Raji (cell line): Measurements from ENCODE around the gene LRP1B.

ENCODE experiments used
- POLR2A ChIP-seq: IDR thresholded peaks from 2 replicates; pipeline ENCODE4 v1.6.1; 2011; ENCODE audit warnings: low read depth, low read length, control low read depth; ENCODE audit not compliant: insufficient read depth

LRP1B gene

DNA sequence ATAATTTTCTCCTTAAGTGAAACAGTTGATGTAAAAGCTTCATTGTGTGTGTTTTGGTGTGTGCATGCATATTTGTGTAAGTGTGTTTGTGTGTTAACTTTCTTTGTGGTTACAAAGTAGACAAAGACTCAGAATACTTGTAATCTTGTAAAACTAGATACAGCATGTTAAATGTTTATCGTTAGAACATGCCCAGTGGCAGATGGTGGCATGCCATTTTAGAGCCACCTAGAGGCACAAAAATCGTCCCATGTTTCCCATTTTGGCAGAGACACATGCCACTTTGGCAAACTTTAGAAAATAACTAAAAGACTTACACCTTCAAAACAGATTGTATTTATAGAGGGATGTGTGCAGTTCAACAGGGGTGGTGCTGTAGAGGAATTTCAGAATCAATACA is 224.1 kb downstream of the LRP1B start:
- TF ChIP-seq POLR2A, result no peak

DNA sequence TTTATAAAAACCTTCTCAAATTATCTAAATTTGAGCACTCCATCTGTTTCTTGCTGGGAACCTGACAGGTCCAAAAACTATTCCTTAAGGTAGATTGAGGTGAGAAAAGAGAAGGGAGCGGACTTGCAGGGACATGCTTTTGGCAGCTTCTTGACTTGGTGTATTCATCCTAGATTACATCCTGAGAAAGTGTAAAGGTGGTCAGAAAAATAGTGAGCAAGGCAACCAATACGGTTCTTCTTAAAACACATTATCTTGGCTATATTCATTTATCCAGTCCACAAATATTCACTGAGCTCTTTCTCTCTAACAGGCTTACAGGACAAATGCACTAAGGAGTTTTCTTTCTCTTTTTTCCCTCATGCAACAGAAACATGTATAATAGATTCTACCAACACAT is 230.0 kb downstream of the LRP1B start:
- TF ChIP-seq POLR2A, result no peak

DNA sequence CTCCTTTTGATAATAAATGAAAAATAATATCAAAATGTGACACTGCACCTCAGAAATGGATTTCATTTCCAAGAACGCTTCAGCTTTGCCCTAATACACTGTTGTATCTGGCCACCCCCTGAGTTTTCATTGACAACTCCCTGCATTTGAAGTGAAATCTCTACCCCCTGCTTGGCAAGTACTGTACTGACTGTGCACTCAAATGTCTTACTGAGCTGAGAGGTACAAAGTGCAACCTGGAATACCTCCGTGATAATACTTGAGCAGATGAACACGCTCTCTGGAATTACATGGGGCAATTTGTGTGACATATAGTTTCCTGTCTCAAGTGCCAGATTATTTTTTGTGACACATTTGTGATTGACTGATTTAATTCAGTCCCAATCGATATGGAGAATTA is 231.1 kb downstream of the LRP1B start:
- no peak for TF ChIP-seq POLR2A

DNA sequence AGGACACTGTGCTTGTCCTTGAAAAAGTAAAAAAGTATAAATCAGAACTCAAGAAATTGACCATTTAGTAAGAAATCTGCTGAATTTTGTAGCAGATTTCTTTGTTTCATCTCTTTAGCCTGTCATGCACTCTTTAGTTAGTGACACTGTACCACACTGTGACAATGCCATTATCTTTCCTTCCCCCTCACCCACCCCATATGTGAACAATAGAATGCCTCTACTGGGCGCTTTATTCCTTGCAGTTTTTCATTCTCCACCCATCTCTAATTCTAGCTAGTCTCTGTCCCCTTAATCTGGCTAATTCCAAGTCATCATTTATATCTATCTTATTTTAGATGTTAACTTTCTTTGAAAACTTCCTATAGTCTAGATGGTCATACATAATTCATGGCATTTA is 241.0 kb downstream of the LRP1B start:
- TF ChIP-seq POLR2A, result no peak

DNA sequence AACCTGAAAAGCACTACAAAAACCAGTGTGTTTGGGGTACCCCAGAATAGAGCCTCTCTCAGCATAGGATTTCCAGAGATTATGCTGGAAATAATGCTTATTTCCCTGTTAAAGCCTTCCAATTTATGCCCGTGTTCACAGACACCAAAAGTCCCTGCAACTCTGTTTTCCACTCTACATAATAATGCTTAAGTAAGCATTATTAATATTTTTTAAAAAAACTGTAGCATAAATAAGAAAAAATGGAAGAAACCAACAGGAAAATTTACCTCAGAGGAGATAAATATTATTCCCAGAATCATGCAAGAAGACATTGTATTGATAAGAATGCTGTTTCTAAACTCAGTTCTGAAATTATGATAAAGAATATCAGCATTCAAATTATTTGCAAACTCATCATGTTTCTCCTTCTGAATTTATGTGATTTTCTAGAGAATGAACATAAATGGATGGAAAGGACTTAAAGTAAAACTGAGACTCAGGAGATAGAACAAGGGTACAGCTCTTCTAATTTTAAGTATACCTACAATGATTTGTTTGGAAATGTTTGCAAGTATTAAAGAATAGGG is 241.7 kb downstream of the LRP1B start:
- no peak for TF ChIP-seq POLR2A

DNA sequence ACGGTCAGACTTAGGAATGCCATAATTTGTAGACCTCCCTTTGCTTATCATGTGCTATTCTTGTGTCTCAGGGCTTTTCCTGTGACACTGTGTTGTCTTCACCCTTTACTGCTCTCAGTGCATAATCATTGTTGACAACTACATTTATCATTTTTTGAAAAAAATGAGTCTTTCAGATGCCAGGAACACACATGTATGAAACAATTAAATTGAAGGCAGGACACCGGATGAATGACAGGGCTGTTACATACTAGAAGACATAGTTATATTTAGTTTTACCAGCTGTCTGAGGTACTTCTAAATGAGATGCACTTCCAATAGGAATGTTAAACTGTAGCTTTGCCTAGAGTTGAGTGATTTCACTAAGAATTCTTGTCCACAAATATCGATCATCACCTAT is 243.5 kb downstream of the LRP1B start:
- TF ChIP-seq POLR2A, result no peak

DNA sequence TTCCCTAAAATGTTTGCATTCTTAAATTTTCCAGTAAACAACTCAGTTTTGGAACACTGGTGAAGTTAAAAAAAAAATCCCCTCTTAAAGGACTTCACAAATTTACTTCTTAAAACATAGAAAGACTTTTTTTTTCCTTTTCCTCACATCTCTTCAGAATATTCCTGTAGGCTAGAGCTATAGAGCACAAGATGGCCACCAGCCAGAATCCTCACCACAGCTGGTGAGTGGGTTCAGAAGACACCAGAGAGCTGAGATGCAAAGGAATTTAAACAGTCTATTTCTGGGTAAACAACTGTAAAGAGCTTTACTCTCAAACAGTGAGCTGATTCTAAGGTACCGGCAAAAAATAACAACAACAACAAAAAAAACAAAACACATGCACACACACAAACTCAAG is 252.8 kb downstream of the LRP1B start:
- no peak for TF ChIP-seq POLR2A

DNA sequence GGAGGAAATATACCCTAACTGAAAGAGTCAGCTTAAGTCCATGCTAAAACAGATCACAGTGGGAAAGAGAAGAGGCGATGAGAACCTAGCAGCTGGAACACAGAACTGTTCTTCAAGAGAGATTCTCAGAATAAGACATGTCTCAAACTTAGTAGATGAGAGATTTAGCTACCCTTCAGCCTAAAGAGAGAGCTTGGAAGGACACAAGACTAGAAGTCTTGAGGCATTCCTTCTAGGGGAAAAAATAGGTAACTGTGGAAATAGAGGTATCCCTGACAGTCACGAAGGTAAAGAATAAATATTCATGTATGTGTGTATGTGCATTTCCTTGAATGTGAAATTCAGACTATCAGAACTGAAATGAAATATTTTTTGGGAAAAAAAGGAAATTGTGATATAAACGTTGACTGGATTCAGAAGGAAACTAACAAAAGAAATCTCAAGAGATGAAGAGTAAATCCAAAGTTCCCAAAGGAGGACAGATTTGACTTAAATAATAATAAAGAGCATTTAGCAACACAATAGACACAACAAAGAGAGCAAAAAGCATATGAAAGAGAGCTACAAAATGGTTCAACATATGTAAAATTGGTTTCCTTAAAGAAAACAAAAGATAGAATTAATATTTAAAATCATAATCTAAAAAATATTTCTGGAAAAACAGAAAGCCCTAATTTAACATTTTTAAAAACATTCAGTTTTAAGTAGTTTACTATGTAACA is 258.7 kb downstream of the LRP1B start:
- TF ChIP-seq POLR2A, result no peak

DNA sequence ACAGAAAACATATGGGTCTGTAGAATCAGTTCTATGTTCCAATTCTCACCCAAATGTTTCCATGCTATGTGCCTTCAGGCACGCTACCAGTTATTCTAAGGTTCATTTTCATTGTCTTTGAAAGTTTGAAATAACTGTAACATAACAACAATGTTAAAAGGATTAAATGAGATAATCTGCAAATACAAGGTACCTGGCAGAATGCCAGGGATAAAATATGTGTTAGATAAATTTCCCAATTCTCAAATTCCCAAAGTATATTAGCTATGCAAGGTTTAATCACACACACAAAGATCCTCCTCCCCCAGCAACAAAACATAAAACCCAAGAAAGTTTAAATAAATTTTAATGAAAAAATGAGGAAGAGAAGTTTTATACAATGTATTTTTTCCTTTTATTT is 261.2 kb downstream of the LRP1B start:
- TF ChIP-seq POLR2A, result no peak

DNA sequence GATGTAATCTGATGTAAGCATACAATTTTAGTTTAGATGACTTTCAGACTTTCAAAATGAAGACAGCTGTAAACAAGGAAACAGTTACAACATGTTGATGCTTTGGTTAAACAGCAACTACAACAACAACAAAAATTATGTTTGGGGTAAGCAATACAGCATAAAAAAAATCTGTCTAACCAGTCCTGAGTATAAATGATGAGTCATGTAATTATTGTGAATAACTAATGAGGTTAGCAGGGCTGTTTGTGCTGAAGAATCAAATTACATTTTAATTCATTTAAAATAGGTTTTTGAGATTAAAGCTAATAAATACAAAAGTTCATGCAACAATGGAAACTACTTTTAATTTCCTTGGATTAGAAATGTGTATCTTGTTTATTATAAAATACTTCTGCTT is 266.9 kb downstream of the LRP1B start:
- TF ChIP-seq POLR2A, result no peak

DNA sequence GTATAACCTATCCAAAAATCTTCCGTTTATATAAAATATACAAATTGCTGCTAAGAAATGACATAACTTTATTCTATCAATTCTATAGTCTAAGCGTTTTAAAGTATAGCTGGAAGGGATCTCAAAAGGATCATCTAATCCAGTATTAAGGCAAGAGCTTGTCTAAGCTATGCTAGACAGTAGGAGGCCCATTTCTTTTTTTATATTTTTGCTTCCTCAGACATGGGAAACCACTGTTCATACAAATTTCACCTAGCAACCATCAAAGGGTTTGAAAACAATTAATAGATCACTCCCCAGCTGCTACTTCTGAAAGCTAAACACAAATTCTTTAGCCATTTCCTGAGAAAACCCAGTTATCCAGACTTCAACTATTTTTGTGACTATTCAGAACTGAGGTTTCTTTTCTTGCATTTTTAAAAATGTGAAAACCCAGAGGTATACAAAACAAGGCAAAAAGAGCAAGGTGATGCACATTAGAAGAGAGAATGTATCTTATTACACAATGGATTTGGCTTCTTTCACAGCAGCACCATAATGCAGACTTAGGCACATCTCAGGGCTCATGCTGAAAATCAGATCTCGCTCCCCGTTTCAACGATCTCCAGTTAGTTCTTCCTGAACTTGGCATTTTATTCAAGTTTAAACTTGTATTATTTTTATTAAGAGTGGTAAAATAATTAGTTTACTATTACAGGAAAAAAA is 274.4 kb downstream of the LRP1B start:
- TF ChIP-seq POLR2A, result no peak

DNA sequence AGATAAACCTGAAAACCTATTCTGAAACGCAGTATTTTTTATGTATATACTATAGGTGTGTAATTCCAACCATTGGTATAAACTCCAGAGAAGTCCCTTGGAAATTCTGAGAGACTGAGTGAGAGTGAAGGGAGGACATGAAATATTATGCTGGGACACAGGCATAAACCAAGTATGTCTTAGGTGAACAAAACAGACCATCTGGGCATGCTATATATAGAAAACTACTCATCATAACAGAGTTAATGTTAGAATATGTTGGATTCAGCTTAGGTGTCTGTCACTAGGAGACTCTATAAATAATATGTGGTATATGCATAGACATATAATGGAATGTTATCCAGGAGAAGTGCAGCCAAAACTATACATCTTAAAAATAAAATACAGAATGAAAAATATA is 282.6 kb downstream of the LRP1B start:
- TF ChIP-seq POLR2A, result no peak

DNA sequence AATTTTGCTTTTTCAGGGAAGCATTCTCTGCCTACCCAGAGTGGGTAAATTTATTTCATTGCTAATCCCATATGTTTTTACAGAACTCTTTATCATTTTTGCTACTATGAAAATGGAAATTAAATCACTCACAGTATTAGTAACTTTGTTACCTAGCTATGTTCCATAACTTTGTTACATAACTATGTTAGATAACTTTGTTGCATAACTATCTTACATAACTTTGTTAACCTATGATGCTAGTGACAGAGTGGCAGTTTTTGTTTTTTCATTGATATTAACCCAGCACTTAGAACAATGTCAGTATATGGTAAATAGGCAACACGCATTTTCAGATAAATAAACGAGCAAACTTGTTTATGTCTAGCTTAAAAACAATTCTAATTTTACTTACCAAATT is 286.6 kb downstream of the LRP1B start:
- no peak for TF ChIP-seq POLR2A

DNA sequence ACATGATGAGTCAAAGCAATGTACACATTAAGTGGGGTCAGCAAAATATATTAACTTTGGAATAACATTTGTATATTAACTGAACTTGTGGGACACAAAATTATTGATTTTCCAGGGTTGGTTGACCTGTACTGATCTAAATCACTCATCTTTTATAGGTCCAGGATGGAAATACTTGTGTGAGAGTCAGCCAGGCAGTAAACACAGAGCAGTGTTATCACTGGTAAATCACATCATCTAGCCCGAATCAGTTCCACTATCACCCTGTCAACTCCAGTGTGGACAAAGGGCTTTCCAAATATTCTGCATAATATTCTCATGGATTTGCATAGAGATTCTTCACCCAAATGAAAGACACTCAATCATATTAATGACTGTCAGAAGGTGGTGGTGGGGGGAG is 295.7 kb downstream of the LRP1B start:
- TF ChIP-seq POLR2A, result no peak

DNA sequence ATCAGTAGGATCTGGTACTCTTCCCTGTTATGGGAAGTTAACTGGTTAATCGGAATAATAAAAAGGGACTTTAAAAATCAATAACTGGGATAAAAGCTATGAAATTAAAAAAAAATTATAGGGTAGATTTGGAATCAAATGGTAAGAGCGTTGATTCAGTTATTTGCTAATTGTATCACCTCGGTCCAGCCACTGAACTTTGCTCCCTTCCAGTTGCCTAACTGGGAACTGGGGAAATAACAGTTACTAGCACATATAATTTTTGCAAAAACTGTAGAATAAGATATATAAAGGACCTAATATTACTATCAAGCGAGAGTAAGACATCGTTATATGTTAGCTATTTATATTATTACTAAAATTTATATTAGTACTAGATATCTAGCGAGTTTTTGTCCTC is 302.1 kb downstream of the LRP1B start:
- TF ChIP-seq POLR2A, result no peak

DNA sequence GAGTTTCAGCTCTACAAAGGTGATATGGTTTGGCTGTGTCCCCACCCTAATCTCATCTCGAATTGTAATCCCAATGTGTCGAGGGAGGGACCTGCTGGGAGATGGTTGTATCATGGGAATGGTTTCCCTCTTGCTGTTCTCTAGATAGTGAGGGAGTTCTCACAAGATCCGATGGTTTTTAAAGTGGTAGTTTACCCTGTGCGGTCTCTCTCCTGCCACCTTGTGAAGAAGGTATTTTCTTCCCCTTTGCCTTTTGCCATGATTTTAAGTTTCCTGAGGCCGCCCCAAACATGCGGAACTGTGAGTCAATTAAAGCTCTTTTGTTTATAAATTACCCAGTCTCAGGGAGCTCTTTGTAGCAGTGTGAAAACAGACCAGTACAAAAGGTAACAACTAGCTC is 306.0 kb downstream of the LRP1B start:
- TF ChIP-seq POLR2A, result no peak
